Measurements from ENCODE around the gene SIK3. TPM values are rescaled to one million over a fixed set of nuclear protein-coding genes. Genes with fewer than 3 reads are reported as not detected.
A peak's percentile ranks its signal among the peaks of the same experiment; 100 is the strongest.
"Not testable (repeated sequence)": the region's sequence is repeated elsewhere in the genome, so short reads cannot be mapped to it uniquely, and the experiment has no call there.

Gene SIK3
- total and polyA plus RNA-seq, 2 experiments from 2014 or later, result 6.1 to 33.9 TPM

GRCh38 chr11:116834535-116835041 is 263.6 kb downstream of the SIK3 start:
- H3K4me1 ChIP-seq (ENCODE audit: insufficient read depth); H3K27me3 ChIP-seq (ENCODE audit: insufficient read depth); DNase-seq (ENCODE audit: low spot score); H4K20me1 ChIP-seq (replicated peaks; ENCODE audit: insufficient read depth); H3K36me3 Mint-ChIP-seq (ENCODE audit: low read depth); H3K9me3 Mint-ChIP-seq; H3F3A ChIP-seq (replicated peaks; ENCODE audit: low read depth); H3K36me3 ChIP-seq (ENCODE audit: insufficient read depth); ATAC-seq; H3K79me2 ChIP-seq (replicated peaks; ENCODE audit: insufficient read depth); H3K27ac ChIP-seq (ENCODE audit: low read depth); H3K9me2 ChIP-seq (ENCODE audit: insufficient read depth); H3K27ac Mint-ChIP-seq: not testable (repeated sequence)
- peaks cover 27% of the 10 kb centered on the region for H3K4me1 Mint-ChIP-seq
- peak overlapping the region; percentile 65; the same call in 1 of the 2 replicates for H3K4me3 ChIP-seq
- H3K27me3 Mint-ChIP-seq (ENCODE audit: insufficient read depth, low read depth, poor library complexity), result peaks cover 19% of the 10 kb centered on the region
- peak overlapping the region; percentile 92; the same call in 1 of the 2 replicates for H3K4me2 ChIP-seq
- H3K4me3 Mint-ChIP-seq, result peak overlapping the region; percentile 69
- 0 out of 2 replicates have a peak overlapping the region, but pooled peaks have one; percentile 100 for H2AFZ ChIP-seq

- Histone ChIP-seq H3K4me3 (no peak overlapping the region), H3K27me3 (ENCODE audit: insufficient read depth) (no peaks in the 10 kb centered on the region), H3K27ac (ENCODE audit: low read depth) (no peak overlapping the region), H3K4me2 (no peak overlapping the region), H4K20me1 (replicated peaks; ENCODE audit: insufficient read depth) (no peaks in the 10 kb centered on the region), H2AFZ (no peak overlapping the region), H3K79me2 (replicated peaks; ENCODE audit: insufficient read depth) (no peaks in the 10 kb centered on the region), H3K4me1 (ENCODE audit: insufficient read depth) (peaks cover 6% of the 10 kb centered on the region; the same call in 1 of the 2 replicates), H3K36me3 (ENCODE audit: insufficient read depth) (no peaks in the 10 kb centered on the region), H3K9me2 (ENCODE audit: insufficient read depth) (no peaks in the 10 kb centered on the region), H3F3A (replicated peaks; ENCODE audit: low read depth) (0 out of 2 replicates have a peak, but pooled peaks cover 3% of the 10 kb centered on the region)
- Mint-ChIP-seq H3K27me3 (ENCODE audit: insufficient read depth, low read depth, poor library complexity) (peaks cover 19% of the 10 kb centered on the region), H3K4me1 (peaks cover 26% of the 10 kb centered on the region), H3K9me3 (no peaks in the 10 kb centered on the region), H3K4me3 (no peak overlapping the region), H3K36me3 (ENCODE audit: low read depth) (no peaks in the 10 kb centered on the region), H3K27ac (no peak overlapping the region)
- no peak for ATAC-seq
- no peak for DNase-seq (ENCODE audit: low spot score)
- TF ChIP-seq JUNB (IDR thresholded peaks at IDR 0.05; ENCODE audit: unreplicated experiment), result no peak
- no peak for TF ChIP-seq ZNF114 (CRISPR knock-in tag; IDR thresholded peaks at IDR 0.05)
- TF ChIP-seq, protein P1, sequence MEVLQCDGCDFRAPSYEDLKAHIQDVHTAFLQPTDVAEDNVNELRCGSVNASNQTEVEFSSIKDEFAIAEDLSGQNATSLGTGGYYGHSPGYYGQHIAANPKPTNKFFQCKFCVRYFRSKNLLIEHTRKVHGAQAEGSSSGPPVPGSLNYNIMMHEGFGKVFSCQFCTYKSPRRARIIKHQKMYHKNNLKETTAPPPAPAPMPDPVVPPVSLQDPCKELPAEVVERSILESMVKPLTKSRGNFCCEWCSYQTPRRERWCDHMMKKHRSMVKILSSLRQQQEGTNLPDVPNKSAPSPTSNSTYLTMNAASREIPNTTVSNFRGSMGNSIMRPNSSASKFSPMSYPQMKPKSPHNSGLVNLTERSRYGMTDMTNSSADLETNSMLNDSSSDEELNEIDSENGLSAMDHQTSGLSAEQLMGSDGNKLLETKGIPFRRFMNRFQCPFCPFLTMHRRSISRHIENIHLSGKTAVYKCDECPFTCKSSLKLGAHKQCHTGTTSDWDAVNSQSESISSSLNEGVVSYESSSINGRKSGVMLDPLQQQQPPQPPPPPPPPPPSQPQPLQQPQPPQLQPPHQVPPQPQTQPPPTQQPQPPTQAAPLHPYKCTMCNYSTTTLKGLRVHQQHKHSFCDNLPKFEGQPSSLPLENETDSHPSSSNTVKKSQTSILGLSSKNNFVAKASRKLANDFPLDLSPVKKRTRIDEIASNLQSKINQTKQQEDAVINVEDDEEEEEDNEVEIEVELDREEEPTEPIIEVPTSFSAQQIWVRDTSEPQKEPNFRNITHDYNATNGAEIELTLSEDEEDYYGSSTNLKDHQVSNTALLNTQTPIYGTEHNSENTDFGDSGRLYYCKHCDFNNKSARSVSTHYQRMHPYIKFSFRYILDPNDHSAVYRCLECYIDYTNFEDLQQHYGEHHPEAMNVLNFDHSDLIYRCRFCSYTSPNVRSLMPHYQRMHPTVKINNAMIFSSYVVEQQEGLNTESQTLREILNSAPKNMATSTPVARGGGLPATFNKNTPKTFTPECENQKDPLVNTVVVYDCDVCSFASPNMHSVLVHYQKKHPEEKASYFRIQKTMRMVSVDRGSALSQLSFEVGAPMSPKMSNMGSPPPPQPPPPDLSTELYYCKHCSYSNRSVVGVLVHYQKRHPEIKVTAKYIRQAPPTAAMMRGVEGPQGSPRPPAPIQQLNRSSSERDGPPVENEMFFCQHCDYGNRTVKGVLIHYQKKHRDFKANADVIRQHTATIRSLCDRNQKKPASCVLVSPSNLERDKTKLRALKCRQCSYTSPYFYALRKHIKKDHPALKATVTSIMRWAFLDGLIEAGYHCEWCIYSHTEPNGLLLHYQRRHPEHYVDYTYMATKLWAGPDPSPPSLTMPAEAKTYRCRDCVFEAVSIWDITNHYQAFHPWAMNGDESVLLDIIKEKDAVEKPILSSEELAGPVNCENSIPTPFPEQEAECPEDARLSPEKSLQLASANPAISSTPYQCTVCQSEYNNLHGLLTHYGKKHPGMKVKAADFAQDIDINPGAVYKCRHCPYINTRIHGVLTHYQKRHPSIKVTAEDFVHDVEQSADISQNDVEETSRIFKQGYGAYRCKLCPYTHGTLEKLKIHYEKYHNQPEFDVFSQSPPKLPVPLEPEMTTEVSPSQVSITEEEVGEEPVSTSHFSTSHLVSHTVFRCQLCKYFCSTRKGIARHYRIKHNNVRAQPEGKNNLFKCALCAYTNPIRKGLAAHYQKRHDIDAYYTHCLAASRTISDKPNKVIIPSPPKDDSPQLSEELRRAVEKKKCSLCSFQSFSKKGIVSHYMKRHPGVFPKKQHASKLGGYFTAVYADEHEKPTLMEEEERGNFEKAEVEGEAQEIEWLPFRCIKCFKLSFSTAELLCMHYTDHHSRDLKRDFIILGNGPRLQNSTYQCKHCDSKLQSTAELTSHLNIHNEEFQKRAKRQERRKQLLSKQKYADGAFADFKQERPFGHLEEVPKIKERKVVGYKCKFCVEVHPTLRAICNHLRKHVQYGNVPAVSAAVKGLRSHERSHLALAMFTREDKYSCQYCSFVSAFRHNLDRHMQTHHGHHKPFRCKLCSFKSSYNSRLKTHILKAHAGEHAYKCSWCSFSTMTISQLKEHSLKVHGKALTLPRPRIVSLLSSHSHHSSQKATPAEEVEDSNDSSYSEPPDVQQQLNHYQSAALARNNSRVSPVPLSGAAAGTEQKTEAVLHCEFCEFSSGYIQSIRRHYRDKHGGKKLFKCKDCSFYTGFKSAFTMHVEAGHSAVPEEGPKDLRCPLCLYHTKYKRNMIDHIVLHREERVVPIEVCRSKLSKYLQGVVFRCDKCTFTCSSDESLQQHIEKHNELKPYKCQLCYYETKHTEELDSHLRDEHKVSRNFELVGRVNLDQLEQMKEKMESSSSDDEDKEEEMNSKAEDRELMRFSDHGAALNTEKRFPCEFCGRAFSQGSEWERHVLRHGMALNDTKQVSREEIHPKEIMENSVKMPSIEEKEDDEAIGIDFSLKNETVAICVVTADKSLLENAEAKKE (CRISPR knock-in tag; IDR thresholded peaks at IDR 0.05), result no peak
- TF ChIP-seq, protein P2, sequence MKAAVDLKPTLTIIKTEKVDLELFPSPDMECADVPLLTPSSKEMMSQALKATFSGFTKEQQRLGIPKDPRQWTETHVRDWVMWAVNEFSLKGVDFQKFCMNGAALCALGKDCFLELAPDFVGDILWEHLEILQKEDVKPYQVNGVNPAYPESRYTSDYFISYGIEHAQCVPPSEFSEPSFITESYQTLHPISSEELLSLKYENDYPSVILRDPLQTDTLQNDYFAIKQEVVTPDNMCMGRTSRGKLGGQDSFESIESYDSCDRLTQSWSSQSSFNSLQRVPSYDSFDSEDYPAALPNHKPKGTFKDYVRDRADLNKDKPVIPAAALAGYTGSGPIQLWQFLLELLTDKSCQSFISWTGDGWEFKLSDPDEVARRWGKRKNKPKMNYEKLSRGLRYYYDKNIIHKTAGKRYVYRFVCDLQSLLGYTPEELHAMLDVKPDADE (IDR thresholded peaks at IDR 0.05), result no peak
- TF ChIP-seq POLR2AphosphoS5 (IDR thresholded peaks at IDR 0.05; ENCODE audit: low read depth), result no peak
- TF ChIP-seq NANOG (IDR thresholded peaks at IDR 0.05; ENCODE audit: borderline replicate concordance), result no peak
- TF ChIP-seq CTCF (conservative IDR thresholded peaks at IDR 0.05; ENCODE audit: low read depth in 2 of 2), result no peak
- no peak for TF ChIP-seq CREB1 (CRISPR knock-in tag; IDR thresholded peaks at IDR 0.05; ENCODE audit: low read depth)
- no peak for TF ChIP-seq EZH2phosphoT487 (IDR thresholded peaks at IDR 0.05; ENCODE audit: unreplicated experiment)
- no peak for TF ChIP-seq ZNF331 (CRISPR knock-in tag; IDR thresholded peaks at IDR 0.05; ENCODE audit: low read depth)
These were observed 264.3 kb downstream of the SIK3 start for GRCh38 chr11:116833816-116834534.

All from GM23338 (cell line).